ENCODE data around the gene CYFIP2.

DNA sequence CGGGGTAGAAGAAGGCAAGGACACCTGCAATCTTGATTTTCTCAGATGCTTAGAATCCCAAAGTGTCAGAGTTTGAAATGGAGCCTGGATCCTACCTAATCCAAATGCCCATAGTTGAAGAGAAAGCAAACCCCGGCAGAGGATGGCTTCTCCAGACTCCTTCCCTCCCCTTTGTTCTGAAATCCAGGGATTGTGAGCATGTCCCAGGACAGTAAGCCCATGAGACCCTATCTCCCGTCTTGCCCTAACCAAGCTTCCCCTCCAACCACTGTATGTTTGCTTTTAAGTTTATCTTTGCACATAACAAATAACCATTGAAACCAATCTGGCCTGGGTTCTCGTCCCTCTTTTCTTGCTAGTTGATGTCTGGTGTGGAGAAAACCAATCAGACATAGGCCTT is 115.8 kb downstream of the CYFIP2 start:
- TF ChIP-seq, protein P1, sequence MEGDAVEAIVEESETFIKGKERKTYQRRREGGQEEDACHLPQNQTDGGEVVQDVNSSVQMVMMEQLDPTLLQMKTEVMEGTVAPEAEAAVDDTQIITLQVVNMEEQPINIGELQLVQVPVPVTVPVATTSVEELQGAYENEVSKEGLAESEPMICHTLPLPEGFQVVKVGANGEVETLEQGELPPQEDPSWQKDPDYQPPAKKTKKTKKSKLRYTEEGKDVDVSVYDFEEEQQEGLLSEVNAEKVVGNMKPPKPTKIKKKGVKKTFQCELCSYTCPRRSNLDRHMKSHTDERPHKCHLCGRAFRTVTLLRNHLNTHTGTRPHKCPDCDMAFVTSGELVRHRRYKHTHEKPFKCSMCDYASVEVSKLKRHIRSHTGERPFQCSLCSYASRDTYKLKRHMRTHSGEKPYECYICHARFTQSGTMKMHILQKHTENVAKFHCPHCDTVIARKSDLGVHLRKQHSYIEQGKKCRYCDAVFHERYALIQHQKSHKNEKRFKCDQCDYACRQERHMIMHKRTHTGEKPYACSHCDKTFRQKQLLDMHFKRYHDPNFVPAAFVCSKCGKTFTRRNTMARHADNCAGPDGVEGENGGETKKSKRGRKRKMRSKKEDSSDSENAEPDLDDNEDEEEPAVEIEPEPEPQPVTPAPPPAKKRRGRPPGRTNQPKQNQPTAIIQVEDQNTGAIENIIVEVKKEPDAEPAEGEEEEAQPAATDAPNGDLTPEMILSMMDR (IDR thresholded peaks at IDR 0.05), result no peak
- no peak for TF ChIP-seq POLR2A (IDR thresholded peaks at IDR 0.05)

All from esophagus squamous epithelium (tissue), 4 donors.